HepG2 (cell line): ENCODE results near the gene ANKRD36B. TPM values are rescaled to one million over a fixed set of nuclear protein-coding genes. Genes with fewer than 3 reads are reported as not detected.
A peak's percentile ranks its signal among the peaks of the same experiment; 100 is the strongest.
"Not testable (repeated sequence)": the region's sequence is repeated elsewhere in the genome, so short reads cannot be mapped to it uniquely, and the experiment has no call there.

ENCODE experiments used
- ATAC-seq: fragments of 200-7000 bp; cut with Tn5 transposase; 3 replicates; pipeline ENCODE4 v1.9.1; 2020; ENCODE audit warnings: mild to moderate bottlenecking, moderate library complexity
- BruUV-seq: library from RNA; stranded (reverse); fragments of 400-500 nt; replicated peaks from 2 replicates; lab custom pipeline; 2021; lab: Mats Ljungman, UMichigan
- CTCF ChIA-PET: fragments of 300-600 bp; formaldehyde crosslinking; extraction: SDS; loops from one replicate; lab custom pipeline; 2021; ENCODE audit warnings: low total read pairs, inconsistent platforms, low intra/inter-chr PET ratio; lab: Yijun Ruan, JAX
- POLR2A ChIA-PET: fragments of 350-600 bp; sonication (Branson Sonifier 250); formaldehyde crosslinking; loops from one replicate; lab custom pipeline; 2020; ENCODE audit warnings: antibody characterized with exemption, inconsistent platforms; lab: Yijun Ruan, JAX
- DNase-seq: peaks from one replicate; pipeline ENCODE4 v3.0.0-alpha.2; 2015; ENCODE audit warnings: low spot score
- FAIRE-seq: peaks from 3 replicates; lab custom pipeline; 2011; peaks lifted over from hg19 to GRCh38; lab: Jason Lieb, UNC
- H2AFZ ChIP-seq: one replicate; pipeline ENCODE4 v1.6.1; 2011; ENCODE audit warnings: low read length, inconsistent platforms
- H3K27ac ChIP-seq: fragments of 300-600 bp; 3 replicates; pipeline ENCODE4 v1.8.0; 2011; ENCODE audit warnings: mixed run types, mild to moderate bottlenecking, mixed read lengths, low read length, inconsistent platforms; ENCODE audit not compliant: insufficient read depth; ENCODE audit errors: extremely low read length
- H3K27me3 ChIP-seq, 2 experiments: fragments of 200-600 bp in 1 of 2; 2 replicates in 1 of 2; 3 replicates in 1 of 2; pipeline versions ENCODE4 v1.6.0 to v1.8.0; 2011; ENCODE audit warnings: low read length in 2 of 2, mild to moderate bottlenecking in 2 of 2, moderate library complexity in 2 of 2, inconsistent platforms in 1 of 2; ENCODE audit not compliant: insufficient read depth in 2 of 2, control insufficient read depth in 1 of 2
- H3K36me3 ChIP-seq, 2 experiments: fragments of 200-600 bp in 1 of 2; replicated peaks in 1 of 2; 2 replicates in 1 of 2; 3 replicates in 1 of 2; pipeline versions ENCODE4 v1.5.1 to v1.8.0; 2011; ENCODE audit warnings: low read length in 2 of 2, inconsistent platforms in 1 of 2; ENCODE audit not compliant: insufficient read depth in 2 of 2, control insufficient read depth in 1 of 2
- H3K4me1 ChIP-seq: 2 replicates; pipeline ENCODE4 v1.5.1; 2012; ENCODE audit warnings: low read length, inconsistent platforms; ENCODE audit not compliant: insufficient read depth
- H3K4me2 ChIP-seq: 2 replicates; pipeline ENCODE4 v1.6.0; 2011; ENCODE audit warnings: low read depth, low read length, inconsistent platforms
- H3K4me3 ChIP-seq, 3 experiments: fragments of 200-600 bp in 1 of 3; sonication (generic), shearing (Covaris generic) in 1 of 3; replicated peaks in 1 of 3; 2 replicates each; pipeline ENCODE4 v1.5.1; 2011 to 2016; ENCODE audit warnings: low read length in 3 of 3, inconsistent platforms in 2 of 3, low read depth in 2 of 3, mild to moderate bottlenecking in 2 of 3, control low read depth in 1 of 3, mixed read lengths in 1 of 3; ENCODE audit not compliant: insufficient read depth in 1 of 3
- H3K79me2 ChIP-seq: one replicate; pipeline ENCODE4 v1.6.1; 2011; ENCODE audit warnings: low read length, inconsistent platforms; ENCODE audit not compliant: insufficient read depth
- H3K9ac ChIP-seq: 2 replicates; pipeline ENCODE4 v1.6.0; 2011; ENCODE audit warnings: mild to moderate bottlenecking, low read depth, low read length, inconsistent platforms; ENCODE audit not compliant: insufficient read depth
- H3K9me3 ChIP-seq: 2 replicates; pipeline ENCODE4 v1.5.1; 2012; ENCODE audit warnings: mild to moderate bottlenecking, low read length
- H4K20me1 ChIP-seq: 2 replicates; pipeline ENCODE4 v1.6.0; 2011; ENCODE audit warnings: inconsistent platforms, mild to moderate bottlenecking, low read length, moderate library complexity; ENCODE audit not compliant: insufficient read depth
- ATF7-NPFF ChIP-seq: sonication (generic); formaldehyde crosslinking; IDR thresholded peaks from 2 replicates; pipeline ENCODE4 v1.8.1; 2023; ENCODE audit warnings: mild to moderate bottlenecking, low read depth, missing genetic modification reagents, moderate library complexity
- HDAC2 ChIP-seq: sonication (generic); formaldehyde crosslinking; IDR thresholded peaks from 2 replicates; pipeline ENCODE4 v1.4.0; 2020; ENCODE audit warnings: missing genetic modification reagents
- HOXD1 ChIP-seq: sonication (generic); formaldehyde crosslinking; IDR thresholded peaks from 2 replicates; pipeline ENCODE4 v1.5.0; 2020; ENCODE audit warnings: missing genetic modification reagents
- KDM3A ChIP-seq: IDR thresholded peaks from 2 replicates; pipeline ENCODE4 v1.6.1; 2018; ENCODE audit warnings: low read depth, missing compliant biosample characterization
- NR0B2 ChIP-seq: sonication (generic); formaldehyde crosslinking; IDR thresholded peaks from 2 replicates; pipeline ENCODE4 v1.4.0; 2020; ENCODE audit warnings: mild to moderate bottlenecking, missing genetic modification reagents
- NRL ChIP-seq: sonication (generic); formaldehyde crosslinking; IDR thresholded peaks from 2 replicates; pipeline ENCODE4 v1.5.0; 2020; ENCODE audit warnings: missing genetic modification reagents, mild to moderate bottlenecking, moderate library complexity, borderline replicate concordance
- RXRA ChIP-seq: sonication (generic); formaldehyde crosslinking; IDR thresholded peaks from 2 replicates; pipeline ENCODE4 v1.5.1; 2020; ENCODE audit warnings: missing genetic modification reagents
- TFDP1 ChIP-seq: IDR thresholded peaks from 2 replicates; pipeline ENCODE4 v1.6.1; 2016; ENCODE audit warnings: missing compliant biosample characterization, missing genetic modification reagents, borderline replicate concordance
- TFE3 ChIP-seq: IDR thresholded peaks from 2 replicates; pipeline ENCODE4 v1.6.1; 2016
- THAP9 ChIP-seq: sonication (generic); formaldehyde crosslinking; IDR thresholded peaks from 2 replicates; pipeline ENCODE4; 2020; ENCODE audit warnings: missing genetic modification reagents, mild to moderate bottlenecking, borderline replicate concordance
- ZNF160 ChIP-seq: sonication (generic); formaldehyde crosslinking; IDR thresholded peaks from 2 replicates; pipeline ENCODE4 v1.8.0; 2022; ENCODE audit warnings: mild to moderate bottlenecking, inconsistent platforms, missing genetic modification reagents
- ZNF777 ChIP-seq: sonication (generic); formaldehyde crosslinking; IDR thresholded peaks from 2 replicates; pipeline ENCODE4 v1.4.0; 2020; ENCODE audit warnings: missing genetic modification reagents
- ZSCAN25 ChIP-seq: sonication (generic); formaldehyde crosslinking; IDR thresholded peaks from 2 replicates; pipeline ENCODE4 v1.8.0; 2022; ENCODE audit warnings: mild to moderate bottlenecking, missing genetic modification reagents
- WGBS: methylation state at CpG from one replicate; pipeline ENCODE4 v1.1.6; 2017; ENCODE audit warnings: low lambda C conversion rate; 5-methylcytosine and 5-hydroxymethylcytosine counted together
- in situ Hi-C: cut with HindIII; loops from 2 replicates; pipeline ENCODE4 v1.10.0; 2017; ENCODE audit warnings: low pct_unique_long_range_greater_than_20kb; ENCODE audit not compliant: extremely low pct_ligation_motif_present
- intact Hi-C: fragments of 100-400 bp; cut with micrococcal nuclease; formaldehyde crosslinking; loops from one replicate; pipeline ENCODE4 v1.10.0; 2022; ENCODE audit not compliant: unreplicated experiment
- polyA plus RNA-seq, 8 experiments: library from polyadenylated mRNA; depleted of rRNA in 3 of 8; stranded (reverse) in 7 of 8; unstranded in 1 of 8; fragments of >200 nt; fragmentation: Illumina TruSeq in 4 of 8; extraction: Trizol in 4 of 8; gene quantifications; 2 replicates each; pipeline versions ENCODE4 v1.2.1 to v1.2.3, GENCODE V29; 2011 to 2016; ENCODE audit warnings: low read depth in 4 of 8, missing spikeins in 1 of 8, mixed read lengths in 1 of 8; ENCODE audit not compliant: insufficient read depth in 1 of 8
- total RNA-seq, 5 experiments: library from RNA; depleted of rRNA; stranded (reverse); fragments of >200 nt; fragmentation: Illumina TruSeq; extraction: Trizol; gene quantifications; 2 replicates each; pipeline ENCODE4 v1.2.3, GENCODE V29; 2016; ENCODE audit warnings: low read depth in 1 of 5

The ANKRD36B gene
- total and polyA plus RNA-seq, 2 of the 13 experiments (the other 11 are each of a cell fraction or from before 2014, with no cell fraction given), result 7.3 to 34.8 TPM

GRCh38 chr2:97589598-97590510 is at the start of gene ANKRD36B (continued):
- TF ChIP-seq THAP9 (CRISPR knock-in tag), result peak; percentile 75; the same call in 1 of the 2 replicates
- peak; percentile 55; the same call in 1 of the 2 replicates for TF ChIP-seq TFE3 (CRISPR knock-in tag)
- peak; percentile 70 for TF ChIP-seq TFDP1 (CRISPR knock-in tag)
- TF ChIP-seq ZNF777 (CRISPR knock-in tag), result peak; percentile 64
- TF ChIP-seq ZNF160, result 0 out of 2 replicates have a peak, but pooled peaks have one; percentile 54
- peak; percentile 31; the same call in 1 of the 2 replicates for TF ChIP-seq ZSCAN25 (CRISPR knock-in tag)
- TF ChIP-seq HOXD1 (CRISPR knock-in tag), result 0 out of 2 replicates have a peak, but pooled peaks have one; percentile 19
- 0 out of 2 replicates have a peak, but pooled peaks have one; percentile 52 for TF ChIP-seq HDAC2 (CRISPR knock-in tag)
- peak; percentile 39; the same call in 1 of the 2 replicates for TF ChIP-seq RXRA (CRISPR knock-in tag)
- TF ChIP-seq ATF7-NPFF (CRISPR knock-in tag), result peak; percentile 51; the same call in 1 of the 2 replicates
- 0 out of 2 replicates have a peak, but pooled peaks have one; percentile 56 for TF ChIP-seq NR0B2
- TF ChIP-seq KDM3A (CRISPR knock-in tag), result 0 out of 2 replicates have a peak, but pooled peaks have one; percentile 59
- TF ChIP-seq NRL, result 0 out of 2 replicates have a peak, but pooled peaks have one; percentile 62
- TF ChIP-seq, all 625 proteins: peak for 162; not testable (repeated sequence) for 463

- H3K4me3 ChIP-seq, H3K4me1 ChIP-seq, H3K27me3 ChIP-seq, H3K27ac ChIP-seq, H2AFZ ChIP-seq, H3K79me2 ChIP-seq, H4K20me1 ChIP-seq, H3K9ac ChIP-seq, H3K9me3 ChIP-seq, ATAC-seq, BruUV-seq, in situ Hi-C loops, intact Hi-C loops, CTCF ChIA-PET, POLR2A ChIA-PET, H3K4me2 ChIP-seq, H3K36me3 ChIP-seq, DNase-seq, FAIRE-seq: not testable (repeated sequence)
- 69% methylated on average over 8 of the region's 8 CpGs for WGBS
Observed at GRCh38 chr2:97626049-97626430, 36.4 kb upstream of the ANKRD36B start.
